WTC11 (cell line): ENCODE data around the gene GPR152. TPM values are rescaled to one million over a fixed set of nuclear protein-coding genes. Genes with fewer than 3 reads are reported as not detected.

Source experiments
- ATAC-seq: fragments of 200-7000 bp; cut with Tn5 transposase; 2 replicates; pipeline ENCODE4 v1.10.0; 2021; ENCODE audit warnings: mild to moderate bottlenecking, moderate library complexity
- CTCF ChIA-PET: fragments of 300-600 bp; sonication (Branson Sonifier 250); formaldehyde crosslinking; loops from one replicate; lab custom pipeline; 2021; ENCODE audit warnings: antibody characterized with exemption; lab: Charles Lee
- POLR2A ChIA-PET: fragments of 350-600 bp; sonication (Branson Sonifier 250); formaldehyde crosslinking; loops from one replicate; lab custom pipeline; 2021; ENCODE audit warnings: antibody characterized with exemption; lab: Charles Lee
- DNase-seq: peaks from one replicate; pipeline ENCODE4 v3.0.0; 2021; ENCODE audit warnings: low spot score
- H3K27ac Mint-ChIP-seq: 2 replicates; pipeline ENCODE4 v1.8.0; 2021; ENCODE audit warnings: mixed read lengths
- H3K27me3 Mint-ChIP-seq: 2 replicates; pipeline ENCODE4 v1.8.0; 2021; ENCODE audit warnings: low read depth, mild to moderate bottlenecking, moderate library complexity, mixed read lengths
- H3K36me3 Mint-ChIP-seq: 2 replicates; pipeline ENCODE4 v1.8.0; 2021; ENCODE audit warnings: mixed read lengths
- H3K4me1 Mint-ChIP-seq: 2 replicates; pipeline ENCODE4 v1.8.0; 2022; ENCODE audit warnings: mixed read lengths
- H3K4me3 Mint-ChIP-seq: 2 replicates; pipeline ENCODE4 v1.8.0; 2021; ENCODE audit warnings: mild to moderate bottlenecking, moderate library complexity, mixed read lengths
- H3K9me3 Mint-ChIP-seq: 2 replicates; pipeline ENCODE4 v1.8.0; 2021; ENCODE audit warnings: mixed read lengths
- ELF4 ChIP-seq: sonication (generic); formaldehyde crosslinking; IDR thresholded peaks from 2 replicates; pipeline ENCODE4 v1.8.1; 2022; ENCODE audit warnings: low read depth, mild to moderate bottlenecking, moderate library complexity, missing genetic modification reagents
- EMX1 ChIP-seq: fragments of 250-450 bp; sonication (Bioruptor Pico); IDR thresholded peaks from 2 replicates; pipeline ENCODE4 v1.8.0; 2021; ENCODE audit warnings: mild to moderate bottlenecking
- FOXJ3 ChIP-seq: sonication (generic); formaldehyde crosslinking; IDR thresholded peaks from 2 replicates; pipeline ENCODE4 v1.9.0; 2021; ENCODE audit warnings: missing genetic modification reagents, mild to moderate bottlenecking, borderline replicate concordance
- FOXK1 ChIP-seq: sonication (generic); formaldehyde crosslinking; IDR thresholded peaks from 2 replicates; pipeline ENCODE4 v1.8.0; 2022; ENCODE audit warnings: mild to moderate bottlenecking, moderate library complexity, missing genetic modification reagents
- FOXP1 ChIP-seq: sonication (generic); formaldehyde crosslinking; IDR thresholded peaks from 2 replicates; pipeline ENCODE4 v1.8.0; 2022; ENCODE audit warnings: missing genetic modification reagents, mild to moderate bottlenecking, moderate library complexity, borderline replicate concordance
- KAT7 ChIP-seq: sonication (generic); formaldehyde crosslinking; IDR thresholded peaks from 2 replicates; pipeline ENCODE4 v1.8.1; 2023; ENCODE audit warnings: missing genetic modification reagents, mild to moderate bottlenecking, borderline replicate concordance
- NFATC4 ChIP-seq: fragments of 250-450 bp; sonication (Bioruptor Pico); IDR thresholded peaks from 2 replicates; pipeline ENCODE4 v1.9.0; 2021; ENCODE audit warnings: mild to moderate bottlenecking
- NFE2L1 ChIP-seq: sonication (generic); formaldehyde crosslinking; IDR thresholded peaks from 2 replicates; pipeline ENCODE4 v1.8.1; 2023; ENCODE audit warnings: missing genetic modification reagents
- NFYB ChIP-seq: sonication (generic); formaldehyde crosslinking; conservative IDR thresholded peaks from 2 replicates; pipeline ENCODE4 v1.8.0; 2022; ENCODE audit warnings: low read depth, missing genetic modification reagents
- OVOL2 ChIP-seq: fragments of 250-450 bp; sonication (Bioruptor Pico); IDR thresholded peaks from 2 replicates; pipeline ENCODE4 v1.9.0; 2021; ENCODE audit warnings: mild to moderate bottlenecking, borderline replicate concordance
- RELA ChIP-seq: sonication (generic); formaldehyde crosslinking; IDR thresholded peaks from 2 replicates; pipeline ENCODE4 v1.8.1; 2022; ENCODE audit warnings: missing genetic modification reagents, mild to moderate bottlenecking, borderline replicate concordance
- RORB ChIP-seq: fragments of 250-450 bp; sonication (Bioruptor Pico); IDR thresholded peaks from 2 replicates; pipeline ENCODE4 v1.9.0; 2021; ENCODE audit warnings: mild to moderate bottlenecking
- SOX15 ChIP-seq: fragments of 250-450 bp; sonication (Bioruptor Pico); IDR thresholded peaks from 2 replicates; pipeline ENCODE4 v1.9.0; 2021; ENCODE audit warnings: mild to moderate bottlenecking
- TEAD1 ChIP-seq: sonication (generic); formaldehyde crosslinking; IDR thresholded peaks from 2 replicates; pipeline ENCODE4 v1.8.0; 2022; ENCODE audit warnings: mild to moderate bottlenecking, missing genetic modification reagents
- TP53 ChIP-seq: sonication (generic); formaldehyde crosslinking; IDR thresholded peaks from 2 replicates; pipeline ENCODE4 v1.8.1; 2023; ENCODE audit warnings: mild to moderate bottlenecking, missing genetic modification reagents
- ZNF416 ChIP-seq: fragments of 250-450 bp; sonication (Bioruptor Pico); IDR thresholded peaks from 2 replicates; pipeline ENCODE4 v1.9.0; 2021; ENCODE audit warnings: mild to moderate bottlenecking, inconsistent platforms
- total RNA-seq: library from RNA; stranded (reverse); gene quantifications from 3 replicates; pipeline ENCODE4 v1.2.3, GENCODE V29; 2021
- TF ChIP-seq, protein P1 (sequence below): sonication (generic); formaldehyde crosslinking; IDR thresholded peaks from 2 replicates; pipeline ENCODE4 v1.8.1; 2023; ENCODE audit warnings: mild to moderate bottlenecking, missing genetic modification reagents, borderline replicate concordance
- TF ChIP-seq, protein P2 (sequence below): sonication (generic); formaldehyde crosslinking; IDR thresholded peaks from 2 replicates; pipeline ENCODE4 v1.8.1; 2022; ENCODE audit warnings: low read depth, mild to moderate bottlenecking, moderate library complexity, missing genetic modification reagents, borderline replicate concordance
- TF ChIP-seq, protein P3 (sequence below): fragments of 250-450 bp; sonication (Bioruptor Pico); IDR thresholded peaks from 2 replicates; pipeline ENCODE4 v1.8.0; 2021; ENCODE audit warnings: mild to moderate bottlenecking
- TF ChIP-seq, protein P4 (sequence below): sonication (generic); formaldehyde crosslinking; conservative IDR thresholded peaks from 2 replicates; pipeline ENCODE4 v1.8.1; 2023; ENCODE audit warnings: mild to moderate bottlenecking, low read depth, missing genetic modification reagents, moderate library complexity
- TF ChIP-seq, protein P5 (sequence below): sonication (generic); formaldehyde crosslinking; IDR thresholded peaks from 2 replicates; pipeline ENCODE4 v1.8.0; 2023; ENCODE audit warnings: mild to moderate bottlenecking, missing genetic modification reagents

GPR152 gene
- total RNA-seq, 1 experiment from 2014 or later, result not detected

DNA sequence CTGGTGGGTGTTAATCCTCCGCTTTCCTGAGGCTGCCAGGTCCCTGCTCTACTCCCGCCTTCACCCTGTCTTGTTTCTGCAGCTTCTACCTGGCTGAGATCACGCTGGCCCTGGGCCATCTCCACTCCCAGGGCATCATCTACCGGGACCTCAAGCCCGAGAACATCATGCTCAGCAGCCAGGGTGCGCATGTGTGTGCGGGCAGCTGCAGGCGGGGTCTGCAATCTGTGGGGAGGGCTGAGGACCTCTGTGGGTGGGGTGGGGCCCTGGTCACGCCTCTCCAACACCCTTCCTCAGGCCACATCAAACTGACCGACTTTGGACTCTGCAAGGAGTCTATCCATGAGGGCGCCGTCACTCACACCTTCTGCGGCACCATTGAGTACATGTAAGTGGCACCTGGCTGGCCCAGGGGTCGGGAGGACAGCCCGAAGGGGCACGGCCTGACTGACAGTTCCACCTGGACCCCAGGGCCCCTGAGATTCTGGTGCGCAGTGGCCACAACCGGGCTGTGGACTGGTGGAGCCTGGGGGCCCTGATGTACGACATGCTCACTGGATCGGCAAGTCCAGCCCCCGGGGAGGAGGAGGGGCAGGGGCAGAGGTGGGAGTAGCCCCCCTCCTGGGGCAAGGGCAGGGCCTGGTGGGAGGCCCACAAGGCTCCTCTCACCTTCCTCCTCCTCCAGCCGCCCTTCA, 19.7 kb downstream of the GPR152 start:
- H3K36me3 Mint-ChIP-seq, result peaks cover 9% of the 10 kb centered on the region
- no peak overlapping the region for H3K27ac Mint-ChIP-seq
- ATAC-seq (no peak), DNase-seq (no peak)
- no peak overlapping the region for H3K4me3 Mint-ChIP-seq
- H3K27me3 Mint-ChIP-seq, result no peaks in the 10 kb centered on the region
- peaks cover 10% of the 10 kb centered on the region for H3K4me1 Mint-ChIP-seq
- ChIA-PET CTCF (no interaction called here), POLR2A (no interaction called here)
- TF ChIP-seq NFE2L1 (CRISPR knock-in tag) (no peak), TEAD1 (no peak), FOXK1 (CRISPR knock-in tag) (no peak), ELF4 (CRISPR knock-in tag) (no peak), OVOL2 (no peak), RELA (CRISPR knock-in tag) (no peak), NFYB (CRISPR knock-in tag) (no peak), TP53 (CRISPR knock-in tag) (no peak), EMX1 (CRISPR knock-in tag) (no peak), FOXJ3 (CRISPR knock-in tag) (no peak)
- TF ChIP-seq, protein P1, sequence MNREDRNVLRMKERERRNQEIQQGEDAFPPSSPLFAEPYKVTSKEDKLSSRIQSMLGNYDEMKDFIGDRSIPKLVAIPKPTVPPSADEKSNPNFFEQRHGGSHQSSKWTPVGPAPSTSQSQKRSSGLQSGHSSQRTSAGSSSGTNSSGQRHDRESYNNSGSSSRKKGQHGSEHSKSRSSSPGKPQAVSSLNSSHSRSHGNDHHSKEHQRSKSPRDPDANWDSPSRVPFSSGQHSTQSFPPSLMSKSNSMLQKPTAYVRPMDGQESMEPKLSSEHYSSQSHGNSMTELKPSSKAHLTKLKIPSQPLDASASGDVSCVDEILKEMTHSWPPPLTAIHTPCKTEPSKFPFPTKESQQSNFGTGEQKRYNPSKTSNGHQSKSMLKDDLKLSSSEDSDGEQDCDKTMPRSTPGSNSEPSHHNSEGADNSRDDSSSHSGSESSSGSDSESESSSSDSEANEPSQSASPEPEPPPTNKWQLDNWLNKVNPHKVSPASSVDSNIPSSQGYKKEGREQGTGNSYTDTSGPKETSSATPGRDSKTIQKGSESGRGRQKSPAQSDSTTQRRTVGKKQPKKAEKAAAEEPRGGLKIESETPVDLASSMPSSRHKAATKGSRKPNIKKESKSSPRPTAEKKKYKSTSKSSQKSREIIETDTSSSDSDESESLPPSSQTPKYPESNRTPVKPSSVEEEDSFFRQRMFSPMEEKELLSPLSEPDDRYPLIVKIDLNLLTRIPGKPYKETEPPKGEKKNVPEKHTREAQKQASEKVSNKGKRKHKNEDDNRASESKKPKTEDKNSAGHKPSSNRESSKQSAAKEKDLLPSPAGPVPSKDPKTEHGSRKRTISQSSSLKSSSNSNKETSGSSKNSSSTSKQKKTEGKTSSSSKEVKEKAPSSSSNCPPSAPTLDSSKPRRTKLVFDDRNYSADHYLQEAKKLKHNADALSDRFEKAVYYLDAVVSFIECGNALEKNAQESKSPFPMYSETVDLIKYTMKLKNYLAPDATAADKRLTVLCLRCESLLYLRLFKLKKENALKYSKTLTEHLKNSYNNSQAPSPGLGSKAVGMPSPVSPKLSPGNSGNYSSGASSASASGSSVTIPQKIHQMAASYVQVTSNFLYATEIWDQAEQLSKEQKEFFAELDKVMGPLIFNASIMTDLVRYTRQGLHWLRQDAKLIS (CRISPR knock-in tag), result no peak
- TF ChIP-seq, protein P2, sequence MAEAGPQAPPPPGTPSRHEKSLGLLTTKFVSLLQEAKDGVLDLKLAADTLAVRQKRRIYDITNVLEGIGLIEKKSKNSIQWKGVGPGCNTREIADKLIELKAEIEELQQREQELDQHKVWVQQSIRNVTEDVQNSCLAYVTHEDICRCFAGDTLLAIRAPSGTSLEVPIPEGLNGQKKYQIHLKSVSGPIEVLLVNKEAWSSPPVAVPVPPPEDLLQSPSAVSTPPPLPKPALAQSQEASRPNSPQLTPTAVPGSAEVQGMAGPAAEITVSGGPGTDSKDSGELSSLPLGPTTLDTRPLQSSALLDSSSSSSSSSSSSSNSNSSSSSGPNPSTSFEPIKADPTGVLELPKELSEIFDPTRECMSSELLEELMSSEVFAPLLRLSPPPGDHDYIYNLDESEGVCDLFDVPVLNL (CRISPR knock-in tag), result no peak
- TF ChIP-seq, protein P3, sequence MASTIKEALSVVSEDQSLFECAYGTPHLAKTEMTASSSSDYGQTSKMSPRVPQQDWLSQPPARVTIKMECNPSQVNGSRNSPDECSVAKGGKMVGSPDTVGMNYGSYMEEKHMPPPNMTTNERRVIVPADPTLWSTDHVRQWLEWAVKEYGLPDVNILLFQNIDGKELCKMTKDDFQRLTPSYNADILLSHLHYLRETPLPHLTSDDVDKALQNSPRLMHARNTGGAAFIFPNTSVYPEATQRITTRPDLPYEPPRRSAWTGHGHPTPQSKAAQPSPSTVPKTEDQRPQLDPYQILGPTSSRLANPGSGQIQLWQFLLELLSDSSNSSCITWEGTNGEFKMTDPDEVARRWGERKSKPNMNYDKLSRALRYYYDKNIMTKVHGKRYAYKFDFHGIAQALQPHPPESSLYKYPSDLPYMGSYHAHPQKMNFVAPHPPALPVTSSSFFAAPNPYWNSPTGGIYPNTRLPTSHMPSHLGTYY (CRISPR knock-in tag), result no peak
- TF ChIP-seq, protein P4, sequence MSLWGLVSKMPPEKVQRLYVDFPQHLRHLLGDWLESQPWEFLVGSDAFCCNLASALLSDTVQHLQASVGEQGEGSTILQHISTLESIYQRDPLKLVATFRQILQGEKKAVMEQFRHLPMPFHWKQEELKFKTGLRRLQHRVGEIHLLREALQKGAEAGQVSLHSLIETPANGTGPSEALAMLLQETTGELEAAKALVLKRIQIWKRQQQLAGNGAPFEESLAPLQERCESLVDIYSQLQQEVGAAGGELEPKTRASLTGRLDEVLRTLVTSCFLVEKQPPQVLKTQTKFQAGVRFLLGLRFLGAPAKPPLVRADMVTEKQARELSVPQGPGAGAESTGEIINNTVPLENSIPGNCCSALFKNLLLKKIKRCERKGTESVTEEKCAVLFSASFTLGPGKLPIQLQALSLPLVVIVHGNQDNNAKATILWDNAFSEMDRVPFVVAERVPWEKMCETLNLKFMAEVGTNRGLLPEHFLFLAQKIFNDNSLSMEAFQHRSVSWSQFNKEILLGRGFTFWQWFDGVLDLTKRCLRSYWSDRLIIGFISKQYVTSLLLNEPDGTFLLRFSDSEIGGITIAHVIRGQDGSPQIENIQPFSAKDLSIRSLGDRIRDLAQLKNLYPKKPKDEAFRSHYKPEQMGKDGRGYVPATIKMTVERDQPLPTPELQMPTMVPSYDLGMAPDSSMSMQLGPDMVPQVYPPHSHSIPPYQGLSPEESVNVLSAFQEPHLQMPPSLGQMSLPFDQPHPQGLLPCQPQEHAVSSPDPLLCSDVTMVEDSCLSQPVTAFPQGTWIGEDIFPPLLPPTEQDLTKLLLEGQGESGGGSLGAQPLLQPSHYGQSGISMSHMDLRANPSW, result no peak
- H3K9me3 Mint-ChIP-seq, result no peaks in the 10 kb centered on the region

DNA sequence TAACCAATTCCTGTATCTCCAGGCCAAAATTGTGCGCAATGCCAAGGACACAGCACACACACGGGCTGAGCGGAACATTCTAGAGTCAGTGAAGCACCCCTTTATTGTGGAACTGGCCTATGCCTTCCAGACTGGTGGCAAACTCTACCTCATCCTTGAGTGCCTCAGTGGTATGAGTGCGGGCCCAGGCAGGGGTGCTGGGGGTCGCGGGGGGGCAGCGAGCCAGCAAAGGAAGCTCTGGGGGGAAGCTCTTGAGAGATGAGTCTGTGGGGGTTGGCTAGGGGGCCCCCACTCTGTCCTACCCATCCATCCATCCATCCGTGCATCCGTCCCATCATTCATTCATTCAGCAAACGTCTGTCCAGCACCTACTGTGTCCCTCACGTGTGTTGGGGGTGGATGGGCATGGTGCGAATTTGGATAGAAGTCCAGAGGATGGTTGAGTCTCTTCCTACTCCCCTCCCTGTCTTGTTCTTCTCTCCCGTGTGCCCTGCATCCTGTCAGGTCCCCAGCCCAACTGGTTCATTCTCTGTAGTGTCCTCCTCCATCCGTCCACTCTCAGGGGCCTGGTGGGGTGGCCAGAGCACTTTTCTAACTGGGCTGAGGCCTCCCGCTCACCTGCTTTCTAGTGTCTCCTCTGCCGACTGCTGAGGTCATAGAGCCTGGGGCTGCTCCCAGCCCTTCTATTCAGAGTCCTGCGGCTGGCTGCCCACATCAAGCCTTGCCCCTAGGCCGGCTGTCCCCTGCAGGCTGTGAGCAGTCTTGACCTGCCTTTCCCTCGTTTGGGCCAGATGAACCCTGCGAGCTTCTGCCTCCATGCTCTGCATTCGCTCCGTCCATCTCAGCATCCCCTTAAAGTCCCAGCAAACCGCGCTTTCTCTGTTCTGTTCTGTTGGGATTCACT, 20.9 kb downstream of the GPR152 start:
- 0 out of 2 replicates have a peak overlapping the region, but pooled peaks have one; percentile 3 for H3K4me3 Mint-ChIP-seq
- ATAC-seq (no peak), DNase-seq (no peak)
- H3K27me3 Mint-ChIP-seq, result no peaks in the 10 kb centered on the region
- no peaks in the 10 kb centered on the region for H3K9me3 Mint-ChIP-seq
- H3K4me1 Mint-ChIP-seq, result peaks cover 9% of the 10 kb centered on the region
- H3K36me3 Mint-ChIP-seq, result peaks cover 9% of the 10 kb centered on the region
- TF ChIP-seq, protein P5, sequence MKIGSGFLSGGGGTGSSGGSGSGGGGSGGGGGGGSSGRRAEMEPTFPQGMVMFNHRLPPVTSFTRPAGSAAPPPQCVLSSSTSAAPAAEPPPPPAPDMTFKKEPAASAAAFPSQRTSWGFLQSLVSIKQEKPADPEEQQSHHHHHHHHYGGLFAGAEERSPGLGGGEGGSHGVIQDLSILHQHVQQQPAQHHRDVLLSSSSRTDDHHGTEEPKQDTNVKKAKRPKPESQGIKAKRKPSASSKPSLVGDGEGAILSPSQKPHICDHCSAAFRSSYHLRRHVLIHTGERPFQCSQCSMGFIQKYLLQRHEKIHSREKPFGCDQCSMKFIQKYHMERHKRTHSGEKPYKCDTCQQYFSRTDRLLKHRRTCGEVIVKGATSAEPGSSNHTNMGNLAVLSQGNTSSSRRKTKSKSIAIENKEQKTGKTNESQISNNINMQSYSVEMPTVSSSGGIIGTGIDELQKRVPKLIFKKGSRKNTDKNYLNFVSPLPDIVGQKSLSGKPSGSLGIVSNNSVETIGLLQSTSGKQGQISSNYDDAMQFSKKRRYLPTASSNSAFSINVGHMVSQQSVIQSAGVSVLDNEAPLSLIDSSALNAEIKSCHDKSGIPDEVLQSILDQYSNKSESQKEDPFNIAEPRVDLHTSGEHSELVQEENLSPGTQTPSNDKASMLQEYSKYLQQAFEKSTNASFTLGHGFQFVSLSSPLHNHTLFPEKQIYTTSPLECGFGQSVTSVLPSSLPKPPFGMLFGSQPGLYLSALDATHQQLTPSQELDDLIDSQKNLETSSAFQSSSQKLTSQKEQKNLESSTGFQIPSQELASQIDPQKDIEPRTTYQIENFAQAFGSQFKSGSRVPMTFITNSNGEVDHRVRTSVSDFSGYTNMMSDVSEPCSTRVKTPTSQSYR, result no peak
- TF ChIP-seq EMX1 (CRISPR knock-in tag) (no peak), FOXP1 (no peak), NFYB (CRISPR knock-in tag) (no peak), OVOL2 (no peak), RORB (CRISPR knock-in tag) (no peak), NFATC4 (CRISPR knock-in tag) (no peak), ZNF416 (CRISPR knock-in tag) (no peak), KAT7 (CRISPR knock-in tag) (no peak), FOXJ3 (CRISPR knock-in tag) (no peak), SOX15 (CRISPR knock-in tag) (no peak)
- H3K27ac Mint-ChIP-seq, result peak overlapping the region; percentile 14; the same call in 1 of the 2 replicates
- ChIA-PET POLR2A (no interaction called here), CTCF (interaction anchor here (4.5 kb wide), 1 partner anchor 30 kb away, joined by 23 read pairs; the partner anchor contains the start of gene PPP1CA)
